Right atrium auricular region (tissue), 2 donors: ENCODE measurements around the gene AOPEP. TPM values are rescaled to one million over a fixed set of nuclear protein-coding genes. Genes with fewer than 3 reads are reported as not detected.

Source experiments
- DNase-seq: peaks from one replicate; pipeline ENCODE4 v3.0.0-alpha.2; 2019; ENCODE audit warnings: low spot score
- H3K27ac ChIP-seq, 2 donors: fragments of 200-600 bp; sonication (generic); 1 replicate in 1 of 2; 2 replicates in 1 of 2; pipeline ENCODE4 v1.5.1; 2016 to 2019
- H3K27me3 ChIP-seq, 2 donors: fragments of 200-600 bp; sonication (generic); one replicate each; pipeline versions ENCODE4 v1.5.1 to v1.6.0; 2017 to 2019
- H3K36me3 ChIP-seq: fragments of 200-600 bp; sonication (generic); one replicate; pipeline ENCODE4 v1.5.1; 2016
- H3K4me1 ChIP-seq, 2 donors: fragments of 200-600 bp; sonication (generic); one replicate each; pipeline versions ENCODE4 v1.5.1 to v1.6.0; 2017 to 2019
- H3K4me3 ChIP-seq, 2 donors: fragments of 200-600 bp; sonication (generic); 1 replicate in 1 of 2; 2 replicates in 1 of 2; pipeline ENCODE4 v1.5.1; 2017 to 2019; ENCODE audit warnings: mild to moderate bottlenecking in 1 of 2, moderate library complexity in 1 of 2
- H3K9me3 ChIP-seq, 2 donors: fragments of 200-600 bp; sonication (generic); one replicate each; pipeline ENCODE4 v1.5.1; 2019
- total RNA-seq, 2 donors: library from RNA; depleted of rRNA; stranded (reverse); fragments of >200 nt; gene quantifications; one replicate each; pipeline ENCODE4 v1.1.0, GENCODE V29; 2016
- TF ChIP-seq, protein P1 (sequence below), 2 donors: fragments of 200-600 bp; sonication (generic); IDR thresholded peaks; one replicate each; pipeline ENCODE4 v1.5.1; 2019; ENCODE audit warnings: antibody characterized with exemption in 2 of 2

AOPEP gene
- total RNA-seq, 2 donors from 2014 or later: 262 to 314 TPM

- TF ChIP-seq, protein P1, sequence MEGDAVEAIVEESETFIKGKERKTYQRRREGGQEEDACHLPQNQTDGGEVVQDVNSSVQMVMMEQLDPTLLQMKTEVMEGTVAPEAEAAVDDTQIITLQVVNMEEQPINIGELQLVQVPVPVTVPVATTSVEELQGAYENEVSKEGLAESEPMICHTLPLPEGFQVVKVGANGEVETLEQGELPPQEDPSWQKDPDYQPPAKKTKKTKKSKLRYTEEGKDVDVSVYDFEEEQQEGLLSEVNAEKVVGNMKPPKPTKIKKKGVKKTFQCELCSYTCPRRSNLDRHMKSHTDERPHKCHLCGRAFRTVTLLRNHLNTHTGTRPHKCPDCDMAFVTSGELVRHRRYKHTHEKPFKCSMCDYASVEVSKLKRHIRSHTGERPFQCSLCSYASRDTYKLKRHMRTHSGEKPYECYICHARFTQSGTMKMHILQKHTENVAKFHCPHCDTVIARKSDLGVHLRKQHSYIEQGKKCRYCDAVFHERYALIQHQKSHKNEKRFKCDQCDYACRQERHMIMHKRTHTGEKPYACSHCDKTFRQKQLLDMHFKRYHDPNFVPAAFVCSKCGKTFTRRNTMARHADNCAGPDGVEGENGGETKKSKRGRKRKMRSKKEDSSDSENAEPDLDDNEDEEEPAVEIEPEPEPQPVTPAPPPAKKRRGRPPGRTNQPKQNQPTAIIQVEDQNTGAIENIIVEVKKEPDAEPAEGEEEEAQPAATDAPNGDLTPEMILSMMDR (IDR thresholded peaks at IDR 0.05): no peak
- H3K4me1 ChIP-seq: peaks cover 0 to 19% of the 10 kb centered on the region in 2 donors
- H3K36me3 ChIP-seq: peaks cover 76% of the 10 kb centered on the region
- no peak for DNase-seq
- no peaks in the 10 kb centered on the region for H3K9me3 ChIP-seq
- no peaks in the 10 kb centered on the region for H3K27me3 ChIP-seq
- H3K27ac ChIP-seq: no peak overlapping the region
- H3K4me3 ChIP-seq: no peak overlapping the region
Measured at GRCh38 chr9:95109456-95109855, 383.0 kb downstream of the AOPEP start.

- no peak overlapping the region for H3K4me3 ChIP-seq
- H3K36me3 ChIP-seq: peaks cover 64% of the 10 kb centered on the region
- DNase-seq: no peak
- no peak overlapping the region for H3K27ac ChIP-seq
- H3K9me3 ChIP-seq: no peaks in the 10 kb centered on the region
- H3K27me3 ChIP-seq: no peaks in the 10 kb centered on the region
- TF ChIP-seq, protein P1 (IDR thresholded peaks at IDR 0.05): no peak
- peaks cover 0 to 14% of the 10 kb centered on the region in 2 donors for H3K4me1 ChIP-seq
Measured at GRCh38 chr9:95110921-95111525, 384.5 kb downstream of the AOPEP start.

- H3K4me3 ChIP-seq: no peak overlapping the region
- peaks cover 58% of the 10 kb centered on the region for H3K36me3 ChIP-seq
- peaks cover 0 to 21% of the 10 kb centered on the region in 2 donors for H3K4me1 ChIP-seq
- TF ChIP-seq, protein P1 (IDR thresholded peaks at IDR 0.05): no peak
- H3K27me3 ChIP-seq: no peaks in the 10 kb centered on the region
- no peak overlapping the region for H3K27ac ChIP-seq
- H3K9me3 ChIP-seq: no peaks in the 10 kb centered on the region
- no peak for DNase-seq
Measured at GRCh38 chr9:95111716-95112115, 385.2 kb downstream of the AOPEP start.

DNA sequence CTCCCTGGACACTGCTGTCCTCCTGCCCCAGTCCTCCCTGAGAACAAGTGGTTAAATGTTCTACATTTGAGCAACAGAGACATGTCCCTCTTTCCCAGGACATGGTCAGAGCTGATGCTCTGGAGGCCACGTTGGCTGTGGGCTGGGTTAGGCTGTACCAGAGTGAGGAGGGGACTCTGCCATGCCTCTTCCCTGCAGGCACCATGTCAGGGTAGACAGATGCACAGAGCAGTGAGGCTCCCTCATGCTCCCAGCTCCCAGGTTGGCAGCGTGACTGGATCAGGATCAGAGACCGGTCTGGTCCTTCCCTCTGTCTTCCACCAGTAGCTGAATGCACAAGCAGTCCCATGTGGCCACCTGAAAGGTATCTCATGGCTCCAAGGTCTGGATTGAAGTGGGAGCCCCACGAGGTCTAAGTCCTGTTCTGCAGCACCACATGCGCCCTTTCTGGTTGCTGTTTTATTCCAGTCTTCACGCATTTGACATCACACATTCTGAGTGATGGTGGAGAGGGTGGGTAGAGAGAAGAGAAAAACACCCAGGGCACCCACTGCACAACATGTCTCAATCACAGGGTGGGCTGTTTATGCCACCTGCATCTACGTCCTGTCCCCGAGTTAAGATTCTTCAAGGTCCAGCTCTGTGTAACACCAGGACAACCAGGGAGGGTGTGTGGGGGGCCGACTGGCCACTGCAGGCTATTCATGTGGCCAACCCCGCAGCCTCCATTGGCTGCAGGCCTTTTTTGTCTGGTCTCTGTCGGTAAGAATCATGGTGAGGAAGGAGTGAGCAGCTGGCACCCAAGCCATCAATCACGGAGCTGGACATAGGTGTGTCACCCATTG is 386.2 kb downstream of the AOPEP start:
- Histone ChIP-seq H3K27me3 (no peaks in the 10 kb centered on the region), H3K36me3 (peaks cover 49% of the 10 kb centered on the region), H3K9me3 (no peaks in the 10 kb centered on the region), H3K4me1 (peaks cover 0 to 20% of the 10 kb centered on the region in 2 donors), H3K4me3 (no peak overlapping the region), H3K27ac (no peak overlapping the region)
- TF ChIP-seq, protein P1 (IDR thresholded peaks at IDR 0.05): no peak
- DNase-seq: no peak

GRCh38 chr9:95115104-95115503 is 388.6 kb downstream of the AOPEP start:
- Histone ChIP-seq H3K9me3 (no peaks in the 10 kb centered on the region), H3K27ac (no peak overlapping the region), H3K4me3 (no peak overlapping the region), H3K36me3 (peaks cover 28% of the 10 kb centered on the region), H3K27me3 (no peaks in the 10 kb centered on the region), H3K4me1 (peaks cover 0 to 20% of the 10 kb centered on the region in 2 donors)
- no peak for DNase-seq
- TF ChIP-seq, protein P1 (IDR thresholded peaks at IDR 0.05): no peak
